Left renal pelvis (tissue), 4 donors: Measurements from ENCODE around the gene TNF. TPM values are rescaled to one million over a fixed set of nuclear protein-coding genes. Genes with fewer than 3 reads are reported as not detected.
"Not testable (repeated sequence)": the region's sequence is repeated elsewhere in the genome, so short reads cannot be mapped to it uniquely, and the experiment has no call there.

Experiments used
- DNase-seq, 4 donors: peaks; one replicate each; pipeline ENCODE4 v3.0.0-alpha.2; 2013; ENCODE audit warnings: low read depth in 4 of 4, low spot score in 3 of 4
- polyA plus RNA-seq, 4 donors: library from polyadenylated mRNA; unstranded; fragments of 120-200 nt; gene quantifications; one replicate each; pipeline ENCODE4 v1.2.1, GENCODE V29; 2013; ENCODE audit not compliant: insufficient read length in 4 of 4

TNF gene
- polyA plus RNA-seq, 4 donors = 0.23 to 2.5 (median 0.29) TPM; not detected in 1

DNA sequence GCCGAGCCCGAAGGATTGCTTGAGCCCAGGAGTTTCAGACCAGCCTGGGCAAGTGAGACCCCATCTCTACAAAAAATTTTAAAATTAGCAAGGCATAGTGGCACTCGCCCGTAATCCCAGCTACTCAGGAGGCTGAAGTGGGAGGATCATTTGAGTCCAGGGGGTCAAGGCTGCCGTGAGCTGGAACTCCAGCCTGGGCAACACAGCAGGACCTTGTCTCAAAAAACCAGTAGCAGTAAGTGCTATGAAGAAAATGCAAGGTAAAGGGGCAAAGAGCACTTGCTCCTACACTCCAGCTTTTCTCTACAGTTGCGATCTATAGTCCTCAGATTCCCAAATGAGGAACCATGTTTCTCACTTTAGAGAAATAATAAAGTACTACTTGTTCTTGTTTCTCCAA is 31.7 kb upstream of the TNF start:
- no peak for DNase-seq

DNA sequence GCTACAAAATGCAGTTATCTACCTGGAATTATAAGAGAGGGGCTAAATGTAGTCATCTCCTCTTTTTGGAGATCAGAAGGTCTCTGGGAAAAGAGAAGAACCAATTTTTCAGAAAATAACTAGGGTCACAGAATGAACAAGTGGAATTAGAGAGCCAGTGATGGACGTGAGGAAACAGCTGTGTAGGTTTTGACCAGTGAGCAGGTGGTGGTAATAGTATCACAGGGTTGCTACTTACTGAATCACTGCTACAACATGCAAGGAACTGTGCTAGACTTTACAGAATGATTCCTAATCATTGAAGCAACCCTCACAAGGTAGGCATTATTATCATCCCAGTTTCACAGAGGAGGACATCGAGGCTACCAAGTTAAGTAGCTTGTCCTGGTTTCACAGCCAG is 30.7 kb upstream of the TNF start:
- DNase-seq = no peak

DNA sequence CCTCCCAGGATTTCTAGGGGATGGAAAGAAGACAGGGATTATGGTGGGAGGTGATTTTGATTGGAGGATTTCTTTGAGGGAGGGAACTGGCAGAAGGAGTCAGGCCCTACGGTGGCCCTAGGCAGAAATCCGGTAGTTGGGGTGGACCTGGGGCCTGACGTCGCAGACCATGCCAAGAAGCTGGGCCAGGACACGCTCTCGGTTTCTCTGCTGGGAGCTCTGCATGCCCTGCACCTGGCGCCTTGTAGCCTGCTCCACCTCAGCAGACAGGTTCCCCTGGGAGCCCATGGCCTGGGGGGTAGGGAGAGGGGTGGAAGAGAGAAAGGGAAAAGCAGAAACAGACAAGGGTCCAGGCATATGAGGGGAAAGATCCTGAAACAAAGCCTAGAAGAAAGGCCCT is 30.1 kb upstream of the TNF start:
- no peak for DNase-seq

DNA sequence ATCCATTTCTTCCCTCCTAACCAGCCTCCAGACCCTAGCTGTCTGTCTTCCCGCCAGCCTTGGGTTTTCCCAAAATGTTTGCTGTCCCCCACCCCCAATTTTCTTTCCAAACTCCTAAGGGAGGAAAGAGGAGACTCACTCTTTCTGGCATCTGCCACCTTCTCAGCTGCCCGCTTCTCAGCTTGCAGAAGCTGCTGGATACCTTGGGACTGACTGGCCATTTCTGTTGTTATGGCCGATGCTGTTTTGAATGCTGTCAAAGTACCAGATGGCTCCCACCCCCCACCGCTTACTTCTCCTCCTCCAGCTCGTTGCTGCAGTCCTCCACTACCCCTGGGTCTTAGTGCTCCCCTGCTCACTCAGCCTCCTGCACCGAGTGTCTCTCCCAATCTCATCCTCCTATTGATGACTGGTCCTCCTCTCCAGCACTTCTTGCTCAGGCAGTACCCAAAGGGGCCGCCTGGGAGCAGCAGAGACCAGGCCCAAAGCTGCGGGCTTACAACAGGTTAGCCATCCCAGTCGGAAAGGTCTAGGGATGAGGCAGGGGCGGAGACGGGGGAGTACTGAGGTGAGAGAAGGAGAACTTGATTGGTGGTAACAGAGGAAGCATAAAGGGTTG is 28.9 kb upstream of the TNF start, which contains the start of gene ATP6V1G2:
Gene ATP6V1G2 (minus strand): TSS at position 270 of the 619 bp plus-strand sequence. CDS start 49 bp downstream, at position 221.
- DNase-seq = peak; percentile 71 to 80 (median 75)

DNA sequence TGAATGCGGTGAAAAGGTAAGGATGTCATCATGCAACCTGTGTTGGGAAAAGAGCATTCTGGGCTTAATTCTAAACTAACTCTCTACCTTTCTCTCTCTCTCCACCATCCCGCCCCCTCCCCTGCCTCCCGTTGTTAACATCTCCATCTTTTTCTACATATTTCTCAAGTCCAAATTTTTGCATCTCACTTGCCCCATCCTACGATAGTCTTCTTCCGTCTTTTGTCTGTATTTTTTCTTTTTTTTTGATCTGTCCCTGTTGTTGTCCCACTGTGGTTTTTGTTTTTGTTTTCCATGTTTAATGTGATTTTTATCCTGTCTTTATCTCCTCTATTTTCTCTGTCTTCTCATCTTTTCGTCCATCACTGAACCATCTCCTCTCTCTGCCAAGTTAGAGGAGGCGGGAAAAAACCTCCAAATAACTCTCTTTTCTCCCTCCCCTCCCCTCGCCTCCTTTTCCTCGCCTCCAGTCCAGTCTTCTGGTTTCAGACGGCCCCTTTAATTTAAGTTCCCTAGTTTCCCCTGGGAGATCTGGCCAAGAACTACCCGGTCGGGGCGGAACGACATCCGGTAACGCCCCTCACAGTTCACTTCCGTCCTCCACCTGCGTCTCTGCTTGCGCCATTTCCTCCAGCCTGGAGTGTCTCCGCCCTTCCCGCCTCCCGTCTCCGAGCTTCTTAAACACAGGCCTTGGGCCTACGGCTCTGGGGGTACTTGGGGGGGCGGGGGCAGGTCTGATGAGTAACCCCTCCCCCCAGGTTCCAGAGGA is 28.2 kb upstream of the TNF start, which contains the start of gene NFKBIL1:
Gene NFKBIL1 (plus strand): TSS at position 651 of the 769 bp plus-strand sequence. CDS start 87 bp downstream, at position 738.
- DNase-seq = peak; percentile 90 to 95 (median 92)

DNA sequence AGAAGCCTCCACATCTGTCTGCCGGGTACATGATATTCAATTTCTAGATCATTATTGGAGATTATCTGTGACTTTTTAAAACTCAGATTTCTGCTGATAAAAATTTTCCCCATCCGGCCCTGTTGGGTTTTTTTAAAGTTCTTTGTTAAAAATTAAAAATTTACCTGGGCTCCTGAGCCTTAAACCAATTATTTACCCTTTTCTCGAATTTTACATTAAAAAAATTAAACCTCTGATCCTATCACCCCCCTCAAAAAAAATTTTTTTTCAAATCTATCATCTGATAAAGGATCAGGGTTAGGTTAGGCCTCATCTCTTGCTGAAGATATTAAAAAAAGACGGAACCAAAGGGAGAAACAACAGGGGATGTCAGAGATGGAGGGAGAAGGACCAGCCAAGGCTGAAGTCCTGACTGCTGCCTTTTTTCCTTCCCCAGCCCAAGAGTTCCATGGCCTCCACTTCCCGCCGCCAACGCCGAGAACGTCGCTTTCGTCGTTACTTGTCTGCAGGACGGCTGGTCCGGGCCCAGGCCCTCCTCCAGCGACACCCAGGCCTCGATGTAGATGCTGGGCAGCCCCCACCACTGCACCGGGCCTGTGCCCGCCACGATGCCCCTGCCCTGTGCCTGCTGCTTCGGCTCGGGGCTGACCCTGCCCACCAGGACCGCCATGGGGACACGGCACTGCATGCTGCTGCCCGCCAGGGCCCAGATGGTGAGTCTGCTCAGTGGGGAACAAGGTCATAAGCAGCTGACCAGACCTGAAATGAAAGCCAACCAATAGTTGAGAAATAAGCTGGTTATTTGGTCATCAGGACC is 27.4 kb upstream of the TNF start:
- no peak for DNase-seq

DNA sequence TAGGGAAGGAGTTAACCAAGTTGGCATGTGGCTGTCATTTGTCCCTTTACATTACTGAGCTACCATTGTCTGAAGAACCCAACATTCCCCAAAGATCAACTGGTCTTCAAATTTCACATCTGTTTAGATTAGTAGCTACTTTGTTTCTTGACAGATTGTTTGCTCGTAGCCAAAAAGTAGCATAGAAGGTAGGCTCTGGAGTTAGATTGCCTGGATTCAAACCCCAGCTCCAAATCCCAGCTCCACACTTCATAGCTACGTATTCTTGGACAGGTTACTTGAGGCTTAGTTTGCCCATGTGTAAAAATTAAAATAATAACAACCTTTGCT is 26.9 kb upstream of the TNF start:
- no peak for DNase-seq

DNA sequence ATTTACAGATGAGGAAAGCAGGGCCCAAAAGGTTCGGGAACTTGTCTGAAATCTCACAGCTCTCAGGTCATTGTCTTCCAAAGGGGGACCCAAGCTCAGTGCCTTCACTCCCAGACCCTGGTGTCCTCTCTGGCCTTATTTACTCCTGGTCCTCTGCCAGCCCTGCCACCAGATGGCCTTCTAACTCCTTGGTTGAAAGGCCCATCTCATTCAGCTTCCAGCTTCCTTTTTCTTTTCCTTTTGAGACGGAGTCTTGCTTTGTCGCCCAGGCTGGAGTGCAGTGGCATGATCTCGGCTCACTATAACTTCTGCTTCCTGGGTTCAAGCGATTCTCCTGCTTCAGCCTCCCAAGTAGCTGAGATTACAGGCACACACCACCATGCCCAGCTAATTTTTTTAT is 24.0 kb upstream of the TNF start:
- not testable (repeated sequence) for DNase-seq

DNA sequence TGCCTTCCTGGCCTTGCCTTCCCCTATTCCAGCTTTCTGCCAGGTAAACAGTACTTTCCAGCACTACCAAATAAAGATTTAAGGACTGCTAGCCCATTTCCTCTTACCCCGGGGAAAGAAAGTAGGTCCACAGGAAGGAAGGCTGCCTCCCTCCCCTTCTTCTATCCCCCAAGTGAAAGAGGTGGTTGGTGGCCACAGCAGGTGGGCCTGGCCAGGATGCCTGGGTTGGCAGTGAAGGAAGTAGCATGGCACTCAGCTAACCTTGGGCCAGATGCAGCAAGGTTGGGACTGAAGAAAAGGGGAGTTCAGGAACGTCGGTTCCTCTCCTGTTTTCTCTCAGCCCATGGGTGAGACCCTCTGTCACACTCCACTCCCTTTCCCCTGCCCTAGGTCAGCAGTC is 19.1 kb upstream of the TNF start:
- DNase-seq = no peak

DNA sequence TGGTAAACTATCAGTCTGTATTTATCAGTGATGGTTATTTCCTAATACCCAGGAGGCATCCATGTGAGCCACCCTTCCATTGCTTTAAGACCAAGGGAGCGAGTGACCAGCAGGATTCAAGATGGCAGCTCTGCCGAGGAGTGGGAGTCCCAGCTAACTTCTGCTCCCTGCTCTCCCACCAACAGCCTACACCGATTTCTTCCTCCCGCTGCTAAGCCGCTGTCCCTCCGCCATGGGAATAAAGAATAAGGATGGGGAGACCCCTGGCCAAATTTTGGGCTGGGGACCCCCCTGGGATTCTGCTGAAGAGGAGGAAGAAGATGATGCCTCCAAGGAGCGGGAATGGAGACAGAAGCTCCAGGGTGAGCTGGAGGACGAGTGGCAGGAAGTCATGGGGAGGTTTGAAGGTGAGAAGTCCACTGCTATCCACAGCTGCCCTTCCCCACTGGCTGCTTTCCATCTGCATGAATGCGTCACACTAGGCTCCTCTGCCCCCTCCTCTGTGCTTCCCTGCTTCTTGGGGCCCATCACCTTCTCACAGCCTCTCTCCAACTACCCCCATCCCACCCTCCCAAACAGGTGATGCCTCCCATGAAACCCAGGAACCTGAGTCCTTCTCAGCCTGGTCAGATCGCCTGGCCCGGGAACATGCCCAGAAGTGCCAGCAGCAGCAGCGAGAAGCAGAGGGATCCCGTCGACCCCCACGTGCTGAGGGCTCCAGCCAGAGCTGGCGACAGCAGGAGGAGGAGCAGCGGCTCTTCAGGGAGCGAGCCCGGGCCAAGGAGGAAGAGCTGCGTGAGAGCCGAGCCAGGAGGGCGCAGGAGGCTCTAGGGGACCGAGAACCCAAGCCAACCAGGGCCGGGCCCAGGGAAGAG is 17.7 kb upstream of the TNF start:
- no peak for DNase-seq

DNA sequence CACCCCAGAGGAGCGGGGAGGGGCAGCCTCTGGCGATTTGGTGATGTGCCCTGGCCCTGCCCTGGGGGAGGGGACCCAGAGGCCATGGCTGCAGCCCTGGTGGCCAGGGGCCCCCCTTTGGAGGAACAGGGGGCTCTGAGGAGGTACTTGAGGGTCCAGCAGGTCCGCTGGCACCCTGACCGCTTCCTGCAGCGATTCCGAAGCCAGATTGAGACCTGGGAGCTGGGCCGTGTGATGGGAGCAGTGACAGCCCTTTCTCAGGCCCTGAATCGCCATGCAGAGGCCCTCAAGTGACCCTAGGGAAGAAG is 17.1 kb upstream of the TNF start:
- no peak for DNase-seq

DNA sequence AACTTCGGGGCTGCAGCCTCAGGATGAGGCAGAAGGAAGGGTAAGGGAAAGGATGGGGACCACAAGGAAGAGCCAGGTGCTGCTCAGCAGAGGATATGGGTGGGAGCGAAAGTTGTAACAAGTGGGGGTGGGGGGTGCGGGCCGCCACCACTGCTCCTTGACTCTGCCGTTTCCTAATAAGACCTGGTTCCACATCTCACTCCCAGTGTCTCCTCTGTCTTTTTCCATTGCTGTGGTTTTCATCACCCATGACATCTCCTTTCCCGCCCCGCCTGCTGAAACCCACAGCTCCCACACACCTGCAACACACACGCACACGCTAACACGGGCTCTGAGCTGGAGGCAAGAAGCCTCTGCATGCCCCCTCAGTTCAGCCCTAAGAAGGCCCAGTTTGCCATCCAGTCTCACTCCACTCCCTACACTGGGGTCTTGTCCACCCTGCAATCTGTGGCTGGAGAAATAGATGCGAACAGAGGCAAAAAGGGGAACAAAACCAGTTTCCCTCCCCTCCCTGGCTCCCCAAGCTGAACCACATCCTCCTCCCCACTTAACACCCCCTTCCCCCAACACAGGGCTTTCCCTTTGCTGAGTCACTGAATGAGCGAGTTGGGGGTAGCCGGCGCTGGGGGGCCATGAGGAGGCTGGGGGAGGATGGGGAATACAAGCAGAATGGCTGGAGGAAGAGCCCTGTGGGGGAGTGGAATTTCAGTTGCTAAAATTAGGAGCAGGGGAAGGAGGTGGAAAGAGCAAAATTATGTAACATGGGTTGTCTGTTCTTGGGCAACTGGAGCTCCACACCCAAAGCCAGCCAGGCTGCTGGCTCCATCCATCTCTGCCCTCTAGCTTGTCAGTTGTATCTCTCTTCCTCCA is 16.5 kb upstream of the TNF start:
- no peak for DNase-seq

DNA sequence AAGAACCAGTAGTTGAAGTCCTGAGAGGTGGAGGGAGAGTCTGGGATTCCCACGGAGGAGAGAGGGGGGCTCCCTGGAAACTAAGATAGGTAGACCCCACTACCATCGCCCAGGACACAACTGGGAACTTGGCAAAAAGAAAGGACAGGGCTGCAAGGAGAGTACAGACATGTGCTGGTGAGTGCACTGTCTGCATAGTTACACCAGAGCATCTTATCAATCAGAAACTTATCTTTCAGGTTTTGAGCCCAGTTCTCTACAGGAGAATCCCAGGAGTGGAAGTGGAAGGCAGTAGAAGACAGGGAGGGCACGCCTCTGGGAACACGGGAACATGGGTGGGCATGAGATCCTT is 15.8 kb upstream of the TNF start:
- DNase-seq = no peak

DNA sequence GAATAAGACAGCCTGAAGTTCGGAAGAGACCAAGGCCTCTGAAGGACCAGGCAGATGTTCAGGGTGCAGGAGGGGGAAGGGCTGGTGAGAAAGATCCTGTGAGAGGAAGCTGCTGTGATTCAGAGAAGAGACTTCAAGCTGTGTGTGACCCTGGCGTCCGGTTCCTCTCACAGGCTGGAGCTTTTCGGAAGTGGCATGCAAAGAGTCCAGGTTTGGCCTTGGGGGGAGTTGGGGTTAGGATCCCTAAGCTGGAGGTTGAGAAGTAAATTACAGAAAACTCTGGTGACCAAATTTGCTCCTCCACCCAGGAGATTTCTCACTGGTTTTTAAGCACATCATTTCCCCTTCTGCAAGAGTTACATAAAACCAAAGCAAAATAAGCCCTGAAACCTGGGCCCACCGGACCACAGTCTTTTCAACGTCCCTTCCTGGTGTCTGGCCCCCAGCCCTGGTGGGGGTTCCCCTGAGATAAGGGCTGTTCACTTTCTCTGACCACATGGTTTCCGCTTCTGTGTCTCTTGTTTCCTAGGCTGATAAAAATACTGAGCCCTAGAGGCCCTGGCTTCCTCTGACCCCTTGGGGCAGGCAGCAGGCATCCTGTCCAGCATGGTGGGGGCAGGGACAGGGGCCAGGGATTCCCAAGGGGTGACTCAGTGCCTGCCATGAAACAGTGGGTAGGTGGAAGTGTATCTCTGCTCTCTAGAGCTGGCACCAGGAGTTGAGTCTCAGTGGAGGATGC is 15.2 kb upstream of the TNF start:
- no peak for DNase-seq

DNA sequence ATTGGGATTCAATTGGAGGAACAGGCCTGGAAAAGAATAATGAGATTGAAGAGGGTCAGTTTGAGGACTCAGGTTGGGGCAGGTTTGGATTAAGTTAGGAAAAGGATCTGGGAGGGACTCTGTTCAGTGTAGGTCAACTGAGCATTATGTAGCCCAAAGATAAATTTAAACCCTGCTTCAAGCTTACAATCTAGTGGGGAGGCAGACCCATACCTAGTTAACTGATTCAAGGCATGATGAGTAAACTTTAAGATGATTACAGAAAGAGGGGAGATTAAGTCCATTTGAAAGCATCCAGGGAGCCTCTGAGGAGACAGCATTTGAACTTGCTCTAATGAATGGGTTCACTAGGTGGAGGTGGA is 14.7 kb upstream of the TNF start:
- no peak for DNase-seq

DNA sequence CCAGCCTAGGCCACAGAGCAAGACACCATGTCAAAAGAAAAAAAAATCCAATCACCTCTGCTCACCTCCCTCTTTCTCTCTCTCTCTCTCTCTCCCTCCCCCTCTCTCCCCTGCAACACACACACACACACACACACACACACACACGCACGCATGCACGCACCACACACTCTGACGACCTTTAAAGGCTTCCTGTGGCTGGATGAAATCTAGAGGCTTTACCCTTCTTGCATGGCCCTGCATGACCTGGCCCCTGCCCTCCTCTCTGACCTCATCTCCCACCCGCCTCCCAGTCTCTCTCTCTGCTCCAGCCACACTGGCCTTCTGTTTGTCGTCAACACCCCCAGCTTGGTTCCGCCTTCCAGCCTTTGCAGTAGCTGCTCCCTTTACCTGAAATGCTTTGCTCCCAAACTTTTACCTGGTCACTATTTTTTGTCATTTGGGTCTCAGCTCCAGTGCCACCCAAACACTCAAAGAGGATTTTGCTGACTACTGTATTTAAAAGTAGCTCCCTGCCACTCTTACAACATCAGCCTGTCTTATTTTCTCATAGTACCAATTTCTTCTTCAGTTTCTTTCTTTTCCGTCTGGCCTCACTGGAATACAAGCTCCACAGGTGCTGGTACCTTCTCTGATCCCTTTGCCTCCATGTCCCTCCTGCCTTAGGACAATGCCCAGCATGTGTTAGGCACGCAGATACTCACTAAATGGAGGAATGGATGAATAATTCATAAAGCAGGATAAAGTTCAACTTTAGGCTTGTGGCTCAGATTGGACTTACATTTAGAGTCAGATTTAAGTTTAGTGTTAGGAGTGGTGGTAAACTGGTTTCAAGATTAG is 7.6 kb upstream of the TNF start:
- no peak for DNase-seq

DNA sequence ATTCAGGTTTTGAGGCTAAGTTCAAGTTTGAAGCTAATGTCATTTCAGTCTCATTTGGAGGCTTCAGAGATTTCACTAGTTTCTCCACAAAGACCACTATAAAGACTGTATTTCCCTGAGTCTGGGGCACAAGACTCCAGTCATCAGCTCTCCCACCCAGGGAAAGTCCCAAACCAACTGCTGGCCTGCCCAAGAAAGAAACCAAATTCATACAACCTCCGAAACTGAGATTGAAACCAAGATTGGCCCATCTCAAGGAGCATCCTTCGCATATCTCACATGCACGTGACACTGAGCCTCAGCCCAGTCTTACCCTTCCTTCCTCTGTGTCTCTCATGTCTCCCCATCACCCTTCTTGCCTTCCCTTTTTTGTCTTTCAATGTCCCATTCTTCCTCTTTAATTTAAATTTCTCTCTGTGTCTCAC is 6.8 kb upstream of the TNF start:
- no peak for DNase-seq

DNA sequence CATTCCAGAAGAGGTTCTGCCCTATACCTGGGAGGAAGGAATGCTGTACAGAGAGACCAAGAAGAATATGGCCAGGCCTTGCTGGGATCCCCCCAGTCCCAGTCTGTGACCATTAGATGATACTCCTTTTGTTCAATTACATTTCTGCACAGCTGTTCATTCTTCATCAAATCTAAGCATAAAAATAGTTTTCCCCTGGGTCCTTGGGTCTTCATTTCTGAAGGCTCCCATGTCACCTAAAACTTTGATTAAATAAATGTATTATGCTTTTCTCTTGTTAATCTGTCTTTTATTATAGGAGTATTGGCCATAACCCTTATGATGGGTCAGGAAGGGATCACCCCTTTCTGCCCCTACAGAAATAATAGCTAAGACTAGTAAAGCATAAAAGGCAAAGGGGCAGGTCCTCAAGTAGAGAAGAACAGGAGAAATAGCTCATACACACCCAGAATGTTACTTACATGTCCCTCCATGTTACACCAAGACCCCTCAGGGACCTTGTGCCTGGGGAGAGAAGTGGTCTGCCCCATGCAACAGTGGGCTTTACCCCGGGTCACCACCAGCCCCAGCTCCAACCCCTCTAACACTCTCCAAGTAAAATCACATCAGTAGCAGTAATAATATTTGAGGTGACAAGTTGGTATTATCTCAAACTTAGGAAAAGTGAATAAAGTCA is 5.4 kb upstream of the TNF start:
- DNase-seq = no peak
